ENCODE measurements around the gene TMC4.

GRCh38 chr19:54190503-54191010, 17.6 kb upstream of the TMC4 start:
- TF ChIP-seq CTCF (IDR thresholded peaks at IDR 0.05) (no peak), POLR2A (IDR thresholded peaks at IDR 0.05) (no peak)

All from Peyer's patch (tissue), 4 donors.